ENCODE results near the gene TNFRSF13B. TPM values are rescaled to one million over a fixed set of nuclear protein-coding genes. Genes with fewer than 3 reads are reported as not detected.

Gene TNFRSF13B
- total and polyA plus RNA-seq, 8 donors = 0.25 to 1.8 (median 1.1) TPM; not detected in 4

DNA sequence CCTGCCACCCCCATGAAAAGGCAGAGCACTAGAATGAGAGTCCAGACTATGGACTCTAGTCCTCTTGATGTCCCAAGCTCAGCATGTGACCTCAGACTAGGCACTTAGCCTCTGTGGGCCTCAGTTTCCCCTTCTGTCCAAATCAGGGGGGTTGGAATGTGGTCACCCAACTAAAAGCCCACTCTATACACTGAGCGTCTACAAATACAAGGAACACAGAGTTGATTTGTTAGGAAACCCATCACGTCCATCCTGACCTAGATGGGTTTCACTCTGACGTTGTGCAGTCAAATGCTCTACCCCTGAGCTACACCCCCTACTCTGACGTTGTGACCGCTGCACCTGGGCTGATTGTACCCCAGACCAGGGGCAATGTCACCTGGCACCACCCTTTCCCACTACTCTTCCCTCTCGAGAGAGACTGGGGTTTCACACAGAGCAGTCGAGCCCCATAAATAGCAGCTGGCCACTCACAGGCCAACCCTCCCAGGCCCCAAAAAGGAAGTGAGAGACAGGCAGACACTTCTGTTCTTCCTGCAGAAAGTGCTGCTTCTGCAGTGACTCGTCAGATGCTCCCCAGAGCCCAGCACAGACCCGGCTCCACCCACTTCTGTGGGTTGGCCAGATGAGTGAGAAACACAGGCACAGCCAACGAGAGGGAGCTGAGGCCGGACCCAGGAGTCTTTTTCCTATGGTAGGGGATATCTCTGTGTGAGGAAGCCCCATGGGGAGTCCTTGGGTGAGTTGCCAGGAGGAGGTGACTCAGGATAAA, 16.1 kb upstream of the TNFRSF13B start:
- Histone ChIP-seq H3K9me3 (no peaks in the 10 kb centered on the region), H3K27ac (peak overlapping the region in 3 of 5 donors; percentile 24 to 59 (median 50)), H3K27me3 (no peaks in the 10 kb centered on the region), H3K4me3 (no peak overlapping the region), H3K36me3 (no peaks in the 10 kb centered on the region), H3K4me1 (peaks cover 0 to 19% (median 10%) of the 10 kb centered on the region in 4 donors)
- DNase-seq = peak; percentile 57 to 79
- WGBS, 5 donors = 36 to 54% (median 42%) methylated on average over 8 to 11 of the region's 11 CpGs
- peak in 2 of 3 donors; percentile 18 to 71 for TF ChIP-seq POLR2AphosphoS5 (IDR thresholded peaks at IDR 0.05)
- no peak for TF ChIP-seq POLR2A (IDR thresholded peaks at IDR 0.05)
- TF ChIP-seq CTCF (IDR thresholded peaks at IDR 0.05) = no peak
- TF ChIP-seq EP300 (IDR thresholded peaks at IDR 0.05) = no peak
- intact Hi-C loops (cut with DNase I; ENCODE audit: low total_unique reads) = no loop called here

- peaks cover 0 to 19% (median 10%) of the 10 kb centered on the region in 4 donors for H3K4me1 ChIP-seq
- no peak overlapping the region for H3K4me3 ChIP-seq
- H3K27me3 ChIP-seq = no peaks in the 10 kb centered on the region
- H3K36me3 ChIP-seq = no peaks in the 10 kb centered on the region
- intact Hi-C loops (cut with DNase I; ENCODE audit: low total_unique reads) = no loop called here
- no peaks in the 10 kb centered on the region for H3K9me3 ChIP-seq
- TF ChIP-seq POLR2A (IDR thresholded peaks at IDR 0.05) (no peak), POLR2AphosphoS5 (IDR thresholded peaks at IDR 0.05) (no peak), CTCF (IDR thresholded peaks at IDR 0.05) (no peak), EP300 (IDR thresholded peaks at IDR 0.05) (no peak)
- WGBS, 5 donors = 74 to 92% (median 85%) methylated on average over 8 to 10 of the region's 10 CpGs
- peak overlapping the region in 2 of 5 donors; percentile 50 to 59 for H3K27ac ChIP-seq
- no peak for DNase-seq
These were observed 15.3 kb upstream of the TNFRSF13B start for GRCh38 chr17:16987066-16987829.

GRCh38 chr17:16986391-16986790, 14.5 kb upstream of the TNFRSF13B start:
- Histone ChIP-seq H3K4me3 (no peak overlapping the region), H3K9me3 (no peaks in the 10 kb centered on the region), H3K4me1 (peaks cover 0 to 16% (median 7%) of the 10 kb centered on the region in 4 donors), H3K27me3 (no peaks in the 10 kb centered on the region), H3K27ac (no peak overlapping the region), H3K36me3 (no peaks in the 10 kb centered on the region)
- TF ChIP-seq POLR2A (IDR thresholded peaks at IDR 0.05) (no peak), CTCF (IDR thresholded peaks at IDR 0.05) (no peak), EP300 (IDR thresholded peaks at IDR 0.05) (no peak), POLR2AphosphoS5 (IDR thresholded peaks at IDR 0.05) (no peak)
- DNase-seq = no peak
- intact Hi-C loops (cut with DNase I; ENCODE audit: low total_unique reads) = no loop called here
- WGBS, 5 donors = 43 to 80% (median 69%) methylated on average over 1 of the region's 1 CpG

DNA sequence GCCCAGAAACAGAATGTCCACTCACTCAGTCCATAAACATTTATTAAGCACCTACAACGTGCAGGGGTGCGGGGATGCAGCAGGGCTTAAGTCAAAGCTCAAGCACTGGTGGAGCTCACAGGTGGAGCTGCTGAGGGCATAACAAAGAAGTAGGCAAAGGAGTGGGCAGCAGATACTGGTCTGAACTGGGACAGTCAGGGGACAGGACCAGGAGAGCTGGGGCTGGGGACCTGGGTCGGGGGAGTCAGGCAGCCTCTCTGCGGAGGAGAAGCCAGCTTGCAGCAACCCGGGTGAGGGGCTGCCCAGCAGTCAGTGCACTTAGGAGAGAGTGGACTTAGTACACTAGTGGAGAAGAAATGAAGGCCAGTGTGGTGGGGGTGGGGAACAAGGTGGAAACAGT, 10.0 kb upstream of the TNFRSF13B start:
- 81 to 89% (median 88%) methylated on average over 5 of the region's 5 CpGs for WGBS, 5 donors
- TF ChIP-seq CTCF (IDR thresholded peaks at IDR 0.05) (no peak), EP300 (IDR thresholded peaks at IDR 0.05) (no peak), POLR2A (IDR thresholded peaks at IDR 0.05) (no peak), POLR2AphosphoS5 (IDR thresholded peaks at IDR 0.05) (no peak)
- Histone ChIP-seq H3K4me1 (no peaks in the 10 kb centered on the region), H3K9me3 (no peaks in the 10 kb centered on the region), H3K4me3 (no peak overlapping the region), H3K36me3 (no peaks in the 10 kb centered on the region), H3K27me3 (peaks cover 0 to 9% (median 3%) of the 10 kb centered on the region in 3 donors), H3K27ac (no peak overlapping the region)
- DNase-seq = no peak
- intact Hi-C loops (cut with DNase I; ENCODE audit: low total_unique reads) = no loop called here

All from stomach (tissue), 9 donors.